ENCODE data around the gene FEM1B.

FEM1B gene

DNA sequence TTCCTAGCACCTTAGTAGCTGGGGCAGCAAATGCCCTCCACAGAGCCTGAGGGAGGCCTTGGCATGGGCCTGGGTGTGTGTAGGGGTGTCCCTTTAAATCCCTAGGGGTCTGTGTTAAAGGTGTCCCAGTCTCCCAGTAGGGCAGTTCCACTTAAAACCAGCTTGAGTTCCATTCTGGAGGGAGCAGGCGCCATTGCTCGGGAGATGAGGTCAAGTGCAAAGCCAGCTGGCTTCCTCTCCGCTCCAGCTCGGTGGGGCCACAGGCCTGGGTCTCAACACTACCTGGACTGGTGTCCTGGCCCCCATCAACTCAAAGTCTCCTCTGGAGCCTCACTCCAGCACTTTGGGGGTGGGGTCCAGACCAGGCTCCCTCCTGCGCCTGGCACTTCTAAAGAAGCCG lies 25.2 kb downstream of the FEM1B start:
- no peak for DNase-seq (ENCODE audit: low spot score in 2 of 2)
- H3K4me1 Mint-ChIP-seq, result peaks cover 16% of the 10 kb centered on the region
- no peaks in the 10 kb centered on the region for H3K9me3 Mint-ChIP-seq

DNA sequence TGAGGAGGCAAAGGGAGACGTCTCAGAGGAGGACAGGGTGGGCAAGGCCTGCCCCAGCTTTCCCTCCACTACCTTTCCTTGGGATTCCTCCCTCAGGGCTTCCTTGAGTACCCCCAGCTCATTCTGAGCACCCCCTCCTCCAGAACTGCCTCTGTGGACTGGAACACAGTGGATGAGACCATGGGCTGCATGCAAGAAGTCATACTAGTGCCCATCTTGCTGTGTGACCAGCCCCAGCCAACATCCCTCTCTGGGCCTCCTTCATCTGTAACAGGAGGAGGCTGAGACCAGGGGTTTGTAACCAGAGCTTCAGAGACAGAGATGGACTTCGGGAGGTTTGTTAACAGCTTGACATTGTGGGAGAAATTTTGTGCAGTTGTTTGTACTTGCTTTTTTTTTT lies 25.6 kb downstream of the FEM1B start:
- Mint-ChIP-seq H3K27me3 (peaks cover 4% of the 10 kb centered on the region), H3K4me1 (peaks cover 16% of the 10 kb centered on the region), H3K4me3 (no peak overlapping the region), H3K9me3 (no peaks in the 10 kb centered on the region), H3K27ac (no peak overlapping the region), H3K36me3 (no peaks in the 10 kb centered on the region)
- ATAC-seq (ENCODE audit: low read depth), result no peak
- no peak for DNase-seq (ENCODE audit: low spot score in 2 of 2)

More for the DNA sequence above, 25.2 kb downstream of the FEM1B start:
- Mint-ChIP-seq H3K4me3 (no peak overlapping the region), H3K36me3 (no peaks in the 10 kb centered on the region), H3K27ac (no peak overlapping the region), H3K27me3 (peaks cover 4% of the 10 kb centered on the region)
- ATAC-seq (ENCODE audit: low read depth), result no peak

DNA sequence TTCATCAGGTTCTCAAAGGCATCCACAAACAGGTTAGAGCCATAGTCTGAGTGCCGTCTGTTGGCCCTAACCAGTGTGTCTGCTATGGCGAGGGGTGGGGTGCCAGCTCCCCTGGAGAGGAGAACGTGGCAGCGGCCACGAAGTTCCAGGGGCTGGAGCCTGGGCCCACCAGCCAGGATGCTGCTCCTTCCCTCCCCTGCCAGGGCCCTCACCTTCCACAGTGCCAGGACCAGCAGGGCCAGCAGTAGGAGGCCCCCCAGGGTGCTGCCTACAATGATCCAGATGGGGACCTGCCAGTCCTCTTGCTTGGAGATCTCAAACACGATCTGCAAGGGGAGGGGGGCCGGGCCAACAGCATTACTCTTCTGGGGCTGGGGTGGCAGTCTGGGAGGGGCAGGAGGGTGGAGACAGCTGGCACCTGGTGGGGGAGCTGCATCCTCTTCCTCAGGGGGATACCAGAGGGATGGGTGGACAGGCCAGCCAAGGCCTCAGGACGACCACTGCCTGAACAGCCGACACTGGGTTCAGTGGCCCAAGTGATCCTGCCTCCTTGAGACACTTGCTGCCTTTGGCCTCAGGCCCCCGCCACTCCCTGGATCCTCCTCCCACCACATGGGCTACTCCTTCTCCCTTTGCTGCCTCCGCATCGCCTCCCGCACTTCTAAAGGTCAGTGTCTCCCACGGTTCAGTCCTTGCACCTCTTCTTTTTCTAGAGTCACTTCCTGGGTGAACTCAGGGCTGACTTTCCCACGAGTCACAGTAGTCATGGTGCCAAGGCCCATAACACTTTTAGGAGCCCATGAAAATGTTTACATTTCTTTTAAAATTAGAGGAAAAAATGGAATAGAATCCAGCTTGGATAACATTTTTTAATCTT lies 26.3 kb downstream of the FEM1B start:
- Mint-ChIP-seq H3K4me3 (no peak overlapping the region), H3K4me1 (peaks cover 16% of the 10 kb centered on the region), H3K27me3 (peaks cover 4% of the 10 kb centered on the region), H3K27ac (peak overlapping the region; percentile 8), H3K9me3 (no peaks in the 10 kb centered on the region), H3K36me3 (no peaks in the 10 kb centered on the region)
- ATAC-seq (ENCODE audit: low read depth), result no peak
- DNase-seq (ENCODE audit: low spot score in 2 of 2), result no peak

DNA sequence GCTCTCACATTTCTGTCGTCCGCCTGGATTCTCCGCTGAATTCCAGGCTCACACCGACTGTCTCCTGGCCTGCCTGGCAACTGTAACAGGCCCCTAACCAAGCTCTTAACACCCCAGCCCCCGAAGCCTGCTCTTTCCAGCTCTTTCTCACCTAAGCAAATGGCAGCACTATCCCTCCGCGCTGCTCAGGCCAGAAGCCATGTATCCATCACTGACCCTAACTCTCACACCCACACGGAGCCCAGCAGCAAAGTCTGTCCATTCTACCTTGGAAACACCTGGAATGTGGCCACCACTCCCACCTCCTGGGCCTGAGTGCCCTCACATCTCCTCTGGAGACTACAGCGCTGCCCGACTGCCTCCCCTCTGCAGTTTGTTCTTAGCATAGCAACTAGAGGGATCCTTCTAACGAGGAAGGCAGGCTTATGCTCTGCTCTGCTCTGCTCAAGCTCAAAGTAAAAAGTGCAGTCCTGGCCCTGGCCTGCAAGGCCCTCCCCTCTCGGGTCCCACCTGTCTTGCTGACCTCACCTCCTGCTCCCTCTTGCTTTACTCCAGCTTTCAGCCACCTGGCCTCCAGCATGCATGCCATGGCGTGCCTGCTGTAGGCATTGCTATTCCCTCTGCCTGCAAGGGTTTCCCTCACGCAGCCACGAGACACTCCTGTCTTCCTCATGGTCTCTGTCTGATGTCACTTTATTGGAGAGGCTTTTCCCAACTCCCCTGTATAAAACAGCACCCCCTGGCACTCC lies 27.2 kb downstream of the FEM1B start:
- H3K4me3 Mint-ChIP-seq, result no peak overlapping the region
- no peaks in the 10 kb centered on the region for H3K36me3 Mint-ChIP-seq
- no peak for ATAC-seq (ENCODE audit: low read depth)
- H3K4me1 Mint-ChIP-seq, result peaks cover 10% of the 10 kb centered on the region
- peaks cover 4% of the 10 kb centered on the region for H3K27me3 Mint-ChIP-seq
- DNase-seq (ENCODE audit: low spot score in 2 of 2), result no peak
- H3K27ac Mint-ChIP-seq, result no peak overlapping the region
- H3K9me3 Mint-ChIP-seq, result no peaks in the 10 kb centered on the region

DNA sequence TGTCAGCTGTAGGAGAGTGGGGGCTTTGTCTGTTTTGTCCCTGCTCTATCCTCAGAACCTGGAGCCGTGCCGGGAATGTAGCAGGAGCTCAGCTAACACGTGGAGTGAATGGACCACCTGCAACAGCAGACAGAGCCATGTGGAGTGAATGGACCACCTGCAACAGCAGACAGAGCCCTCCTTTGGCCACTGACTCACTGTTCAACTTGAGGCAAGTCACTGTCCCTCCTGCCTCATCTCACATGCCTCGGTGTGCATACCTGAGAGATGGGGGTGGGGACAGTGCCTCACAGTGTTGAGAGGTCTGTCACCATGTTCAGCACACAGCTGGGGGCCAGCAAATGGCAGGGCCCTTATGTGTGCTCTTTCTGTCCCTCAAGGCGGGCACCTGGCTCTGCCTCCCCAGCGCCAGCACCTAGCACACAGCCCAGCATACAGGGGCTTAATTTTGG lies 27.9 kb downstream of the FEM1B start:
- DNase-seq (ENCODE audit: low spot score in 2 of 2), result no peak
- H3K27me3 Mint-ChIP-seq, result peaks cover 4% of the 10 kb centered on the region
- H3K4me1 Mint-ChIP-seq, result peaks cover 10% of the 10 kb centered on the region
- H3K9me3 Mint-ChIP-seq, result no peaks in the 10 kb centered on the region
- H3K36me3 Mint-ChIP-seq, result no peaks in the 10 kb centered on the region
- no peak for ATAC-seq (ENCODE audit: low read depth)
- H3K4me3 Mint-ChIP-seq, result no peak overlapping the region
- no peak overlapping the region for H3K27ac Mint-ChIP-seq

DNA sequence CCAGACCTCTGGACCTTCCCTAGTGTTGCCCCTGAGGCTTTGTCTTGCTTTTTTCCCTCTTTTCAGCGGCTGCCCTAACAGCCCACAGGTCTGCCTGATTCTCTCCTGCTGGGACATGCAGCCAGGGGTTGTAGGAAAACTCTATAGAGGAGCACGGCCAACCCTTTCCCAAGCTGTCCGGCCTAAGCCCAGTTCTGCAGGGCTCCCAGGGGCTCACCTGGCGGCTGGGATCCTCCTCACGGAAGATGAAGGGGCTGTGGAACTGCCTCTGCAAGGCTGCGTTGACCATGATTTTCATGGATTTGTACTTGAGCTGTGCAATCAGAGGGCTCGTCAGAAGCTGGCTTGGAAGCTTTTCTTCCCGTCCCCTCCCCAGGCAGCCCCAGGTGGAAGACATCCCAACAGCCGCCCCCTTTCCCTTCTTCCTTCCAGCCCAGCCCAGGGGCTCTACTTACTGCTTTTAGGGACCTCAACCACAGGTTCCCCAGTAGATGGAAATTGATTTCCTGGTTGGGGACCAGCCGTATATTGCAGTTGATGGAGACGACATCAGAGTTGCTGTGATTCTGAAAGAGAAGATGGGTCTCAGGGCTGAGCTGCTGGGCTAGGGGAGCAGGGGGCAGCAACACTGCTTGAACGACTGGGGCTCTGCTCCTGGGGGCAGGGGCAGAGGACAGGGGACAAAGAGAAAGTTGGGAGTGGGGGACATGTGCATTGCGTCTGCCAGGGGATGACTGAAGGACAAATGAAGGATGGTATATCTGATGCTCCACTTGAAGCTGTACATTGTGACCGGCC lies 29.8 kb downstream of the FEM1B start:
- no peak for DNase-seq (ENCODE audit: low spot score in 2 of 2)
- peaks cover 10% of the 10 kb centered on the region for H3K4me1 Mint-ChIP-seq
- H3K27ac Mint-ChIP-seq, result no peak overlapping the region
- H3K27me3 Mint-ChIP-seq, result peaks cover 6% of the 10 kb centered on the region
- ATAC-seq (ENCODE audit: low read depth), result no peak
- H3K9me3 Mint-ChIP-seq, result no peaks in the 10 kb centered on the region
- no peaks in the 10 kb centered on the region for H3K36me3 Mint-ChIP-seq
- H3K4me3 Mint-ChIP-seq, result no peak overlapping the region

DNA sequence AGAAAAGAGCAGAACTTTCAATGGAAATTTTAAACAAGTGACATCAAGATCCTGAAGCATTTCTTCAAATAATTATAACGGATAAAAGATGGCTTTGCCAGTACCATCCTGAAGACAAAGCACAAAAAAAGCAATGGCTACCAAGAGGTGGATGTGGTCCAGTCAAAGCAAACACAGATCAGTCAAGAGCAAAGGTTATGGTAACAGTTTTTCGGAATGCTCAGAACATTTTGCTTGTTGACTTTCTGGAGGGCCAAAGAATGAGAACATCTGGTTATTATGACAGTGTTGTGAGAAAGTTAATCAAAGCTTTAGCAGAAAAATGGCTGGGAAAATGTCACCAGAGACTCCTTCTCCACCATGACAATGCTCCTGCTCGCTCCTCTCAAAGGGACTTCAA lies 31.5 kb downstream of the FEM1B start:
- Mint-ChIP-seq H3K36me3 (no peaks in the 10 kb centered on the region), H3K9me3 (no peaks in the 10 kb centered on the region), H3K4me1 (peaks cover 10% of the 10 kb centered on the region), H3K27ac (no peak overlapping the region), H3K4me3 (no peak overlapping the region), H3K27me3 (peaks cover 6% of the 10 kb centered on the region)
- DNase-seq (ENCODE audit: low spot score in 2 of 2), result no peak
- no peak for ATAC-seq (ENCODE audit: low read depth)

DNA sequence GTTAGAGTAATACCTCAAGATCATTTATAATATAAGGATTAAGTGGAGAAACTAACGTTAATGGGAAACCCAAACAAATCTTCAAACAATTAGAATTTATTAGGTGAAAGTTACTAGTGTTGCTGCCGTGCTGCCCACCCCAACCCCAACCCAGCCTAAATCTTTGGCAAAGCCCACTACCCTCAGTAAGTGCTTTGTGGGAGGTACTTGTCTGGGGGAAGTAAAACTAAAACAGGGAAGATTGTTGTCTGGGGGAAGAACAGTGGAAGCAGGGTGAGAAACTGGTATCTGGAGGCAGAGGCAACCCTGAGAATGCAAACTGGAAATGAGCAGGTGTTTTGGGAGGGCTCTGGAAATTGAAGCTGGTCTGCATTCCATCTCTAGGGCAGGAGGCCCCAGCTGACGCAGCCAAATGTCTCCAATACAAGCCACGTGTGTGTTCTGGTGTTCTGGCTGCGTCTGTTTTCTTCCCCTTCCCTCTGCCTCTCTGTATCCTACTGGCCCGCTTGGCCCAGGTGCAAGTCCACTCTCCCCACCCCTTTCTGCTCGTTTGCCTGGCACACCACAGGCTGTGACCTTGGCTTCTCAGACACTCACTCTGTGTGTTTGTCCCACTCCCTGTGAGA lies 32.7 kb downstream of the FEM1B start:
- H3K27ac Mint-ChIP-seq, result no peak overlapping the region
- no peak for ATAC-seq (ENCODE audit: low read depth)
- peaks cover 10% of the 10 kb centered on the region for H3K4me1 Mint-ChIP-seq
- H3K27me3 Mint-ChIP-seq, result peaks cover 9% of the 10 kb centered on the region
- H3K4me3 Mint-ChIP-seq, result no peak overlapping the region
- no peak for DNase-seq (ENCODE audit: low spot score in 2 of 2)
- no peaks in the 10 kb centered on the region for H3K36me3 Mint-ChIP-seq
- H3K9me3 Mint-ChIP-seq, result no peaks in the 10 kb centered on the region

DNA sequence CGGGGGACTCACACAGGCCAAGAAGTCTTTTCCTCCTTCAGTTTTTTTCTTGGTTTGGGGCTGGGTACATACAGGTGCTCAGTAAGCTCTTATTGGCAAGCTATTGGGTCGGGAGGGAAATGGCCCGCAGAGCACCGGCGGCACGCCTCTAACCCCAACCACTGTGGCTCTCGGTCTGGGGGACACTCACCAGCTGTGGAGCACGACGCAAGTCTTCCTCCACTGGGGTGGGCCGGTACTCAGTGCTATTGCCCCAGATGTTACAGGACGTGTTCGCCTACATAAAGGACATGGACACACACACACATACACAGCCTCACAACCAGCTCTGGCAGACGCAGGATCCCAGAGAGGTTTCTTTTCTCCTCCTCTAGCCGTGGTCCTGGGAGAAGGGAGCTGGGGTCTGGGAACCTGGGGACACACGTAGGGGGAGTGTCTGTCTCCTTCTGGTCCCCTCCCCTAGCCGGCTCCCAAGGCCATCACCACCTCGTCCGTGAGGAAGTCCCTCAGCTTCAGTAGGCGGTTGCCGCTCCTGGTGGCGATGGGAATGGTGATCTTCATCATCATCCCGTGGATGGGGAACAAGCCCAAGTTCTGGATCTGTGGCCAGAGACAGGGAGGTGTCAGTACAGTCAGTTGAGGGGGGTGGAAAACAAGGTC lies 33.4 kb downstream of the FEM1B start:
- no peak overlapping the region for H3K27ac Mint-ChIP-seq
- no peak for ATAC-seq (ENCODE audit: low read depth)
- H3K36me3 Mint-ChIP-seq, result no peaks in the 10 kb centered on the region
- H3K27me3 Mint-ChIP-seq, result peaks cover 11% of the 10 kb centered on the region
- DNase-seq (ENCODE audit: low spot score in 2 of 2), result no peak
- H3K4me1 Mint-ChIP-seq, result peaks cover 10% of the 10 kb centered on the region
- H3K4me3 Mint-ChIP-seq, result no peak overlapping the region
- no peaks in the 10 kb centered on the region for H3K9me3 Mint-ChIP-seq

DNA sequence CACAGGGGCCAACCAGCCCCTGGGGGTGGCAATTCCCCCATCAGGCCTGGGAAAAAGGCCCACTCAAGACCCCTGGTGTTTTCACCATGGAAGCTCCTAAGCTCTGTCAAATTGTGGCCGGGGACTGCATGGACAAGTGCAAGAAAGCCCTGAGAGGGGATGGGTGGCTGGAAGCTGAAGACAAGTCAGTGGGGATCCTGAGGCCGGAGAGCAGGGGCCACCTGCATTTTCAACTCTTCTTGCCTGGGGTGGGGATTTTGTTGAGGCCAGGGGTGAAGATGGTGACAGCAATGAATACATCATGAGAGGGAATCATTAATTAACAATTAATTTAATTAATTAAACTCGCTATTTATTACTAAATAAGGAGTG lies 33.9 kb downstream of the FEM1B start:
- ATAC-seq (ENCODE audit: low read depth) (no peak), DNase-seq (ENCODE audit: low spot score in 2 of 2) (no peak)
- H3K27ac Mint-ChIP-seq, result no peak overlapping the region
- peaks cover 11% of the 10 kb centered on the region for H3K27me3 Mint-ChIP-seq
- H3K4me1 Mint-ChIP-seq, result peaks cover 7% of the 10 kb centered on the region
- H3K4me3 Mint-ChIP-seq, result no peak overlapping the region
- H3K9me3 Mint-ChIP-seq, result no peaks in the 10 kb centered on the region
- no peaks in the 10 kb centered on the region for H3K36me3 Mint-ChIP-seq

DNA sequence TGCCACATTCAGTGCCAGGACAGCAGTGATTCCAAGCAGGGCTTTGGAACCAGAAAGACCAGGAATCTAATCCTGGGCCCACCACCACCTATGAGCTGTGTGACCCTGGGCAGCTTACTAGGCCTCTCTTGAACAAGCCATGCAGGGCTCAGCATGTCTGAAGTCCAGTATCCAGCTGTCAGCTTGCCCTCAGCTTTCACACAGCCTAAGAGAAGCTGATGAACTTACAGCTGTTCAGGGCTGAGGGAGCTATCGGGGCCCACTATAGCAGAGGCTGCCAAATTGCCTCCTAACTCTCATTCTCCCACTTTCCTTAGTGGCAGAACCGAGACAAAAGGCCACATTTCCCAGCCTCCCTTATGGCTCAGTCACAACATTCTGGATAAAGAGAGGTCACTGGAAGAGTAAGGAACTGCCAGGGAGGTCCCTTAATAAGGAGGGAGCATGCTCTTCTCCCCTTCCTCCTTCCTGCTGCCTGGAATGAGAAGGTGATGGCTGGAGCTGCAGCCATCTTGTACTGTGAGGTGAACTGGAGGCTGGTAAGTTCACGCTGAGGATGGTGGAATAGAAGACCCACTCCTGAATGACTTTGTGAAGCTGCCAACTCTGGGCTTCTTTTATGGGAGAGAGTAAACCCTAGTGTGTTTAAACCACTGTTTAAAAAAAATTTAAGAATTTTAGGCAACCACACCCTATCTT lies 34.5 kb downstream of the FEM1B start:
- no peak for ATAC-seq (ENCODE audit: low read depth)
- H3K4me3 Mint-ChIP-seq, result no peak overlapping the region
- no peaks in the 10 kb centered on the region for H3K36me3 Mint-ChIP-seq
- DNase-seq (ENCODE audit: low spot score in 2 of 2), result no peak
- H3K27ac Mint-ChIP-seq, result no peak overlapping the region
- no peaks in the 10 kb centered on the region for H3K9me3 Mint-ChIP-seq
- peaks cover 4% of the 10 kb centered on the region for H3K4me1 Mint-ChIP-seq
- H3K27me3 Mint-ChIP-seq, result peaks cover 12% of the 10 kb centered on the region

DNA sequence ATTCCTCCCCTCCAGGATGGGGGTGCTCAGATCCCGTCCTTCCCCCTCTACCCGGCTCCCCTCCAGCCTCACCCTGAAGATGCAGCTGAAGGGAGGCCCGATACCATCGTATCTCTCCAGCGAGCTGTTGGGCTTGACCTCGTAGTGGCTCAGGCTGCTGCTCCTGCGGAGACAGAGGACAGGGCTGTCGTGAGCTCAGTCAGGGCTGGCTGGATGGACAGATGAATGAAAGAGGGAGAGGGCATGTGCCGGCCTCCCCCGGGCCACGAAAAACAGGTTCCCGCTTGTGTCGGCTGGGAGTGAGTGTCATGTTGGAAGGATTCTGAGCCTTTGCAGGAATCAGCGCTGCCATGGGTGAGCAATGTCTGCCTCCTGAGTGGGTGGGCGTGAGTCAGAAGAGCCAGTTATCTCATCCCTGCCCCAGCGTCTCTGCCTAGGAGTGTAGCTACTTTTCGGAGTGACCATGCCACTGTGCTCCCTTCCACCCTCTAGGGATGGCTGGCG lies 35.2 kb downstream of the FEM1B start:
- DNase-seq (ENCODE audit: low spot score in 2 of 2) (no peak), ATAC-seq (ENCODE audit: low read depth) (no peak)
- Mint-ChIP-seq H3K4me1 (peaks cover 3% of the 10 kb centered on the region), H3K27ac (no peak overlapping the region), H3K4me3 (no peak overlapping the region), H3K27me3 (peaks cover 12% of the 10 kb centered on the region), H3K9me3 (no peaks in the 10 kb centered on the region), H3K36me3 (no peaks in the 10 kb centered on the region)

Data from memory B cell (primary cell).